GM12873 (cell line): Measurements from ENCODE around the gene ZNF467.

Source experiments
- CTCF ChIP-seq: IDR thresholded peaks from 2 replicates; pipeline ENCODE4 v1.5.1; 2012; ENCODE audit warnings: low read depth, mild to moderate bottlenecking, moderate library complexity, low read length, control low read depth; ENCODE audit not compliant: insufficient read depth; ENCODE audit errors: missing control alignments

ZNF467 gene

GRCh38 chr7:149735779-149736477 lies 37.5 kb downstream of the ZNF467 start:
- TF ChIP-seq CTCF, result no peak

- TF ChIP-seq CTCF, result no peak
Observed at GRCh38 chr7:149735181-149735602, 38.2 kb downstream of the ZNF467 start.

GRCh38 chr7:149734791-149735075 lies 38.7 kb downstream of the ZNF467 start:
- no peak for TF ChIP-seq CTCF

- no peak for TF ChIP-seq CTCF
Observed at GRCh38 chr7:149733924-149734790, 39.2 kb downstream of the ZNF467 start.

GRCh38 chr7:149733131-149733923 lies 40.1 kb downstream of the ZNF467 start:
- no peak for TF ChIP-seq CTCF

GRCh38 chr7:149732611-149733010 lies 40.8 kb downstream of the ZNF467 start:
- TF ChIP-seq CTCF, result no peak

- no peak for TF ChIP-seq CTCF
Observed at GRCh38 chr7:149732111-149732561, 41.3 kb downstream of the ZNF467 start.
